Bronchial epithelial cell (primary cell): ENCODE data around the gene TUBB6. TPM values are rescaled to one million over a fixed set of nuclear protein-coding genes. Genes with fewer than 3 reads are reported as not detected.
A peak's percentile ranks its signal among the peaks of the same experiment; 100 is the strongest.

ENCODE experiments used
- DNase-seq: peaks from one replicate; pipeline ENCODE4 v3.0.0-alpha.2; 2010; ENCODE audit warnings: low read depth
- FAIRE-seq: peaks from 2 replicates; lab custom pipeline; 2011; peaks lifted over from hg19 to GRCh38; lab: Jason Lieb, UNC
- H3K27me3 ChIP-seq: 2 replicates; pipeline ENCODE4 v1.5.1; 2011; ENCODE audit warnings: low read length; ENCODE audit not compliant: control insufficient read depth, insufficient read depth
- H3K36me3 ChIP-seq: 2 replicates; pipeline ENCODE4 v1.5.1; 2011; ENCODE audit warnings: low read length; ENCODE audit not compliant: control insufficient read depth, insufficient read depth
- H3K4me3 ChIP-seq: 2 replicates; pipeline ENCODE4 v1.5.1; 2011; ENCODE audit warnings: mild to moderate bottlenecking, low read depth, low read length, control low read depth
- total RNA-seq: library from RNA; depleted of rRNA; stranded (reverse); fragments of >200 nt; gene quantifications from 2 replicates; pipeline ENCODE4 v1.2.1, GENCODE V29; 2014
- TF ChIP-seq, protein P1 (sequence below): IDR thresholded peaks from 2 replicates; pipeline ENCODE4 v1.5.1; 2011; ENCODE audit warnings: mild to moderate bottlenecking, moderate library complexity, low read length, control low read depth, inconsistent platforms; ENCODE audit not compliant: insufficient read depth, severe bottlenecking

Gene TUBB6
- total RNA-seq, 1 donor from 2014 or later = 468 TPM

- H3K27me3 ChIP-seq = no peaks in the 10 kb centered on the region
- TF ChIP-seq, protein P1, sequence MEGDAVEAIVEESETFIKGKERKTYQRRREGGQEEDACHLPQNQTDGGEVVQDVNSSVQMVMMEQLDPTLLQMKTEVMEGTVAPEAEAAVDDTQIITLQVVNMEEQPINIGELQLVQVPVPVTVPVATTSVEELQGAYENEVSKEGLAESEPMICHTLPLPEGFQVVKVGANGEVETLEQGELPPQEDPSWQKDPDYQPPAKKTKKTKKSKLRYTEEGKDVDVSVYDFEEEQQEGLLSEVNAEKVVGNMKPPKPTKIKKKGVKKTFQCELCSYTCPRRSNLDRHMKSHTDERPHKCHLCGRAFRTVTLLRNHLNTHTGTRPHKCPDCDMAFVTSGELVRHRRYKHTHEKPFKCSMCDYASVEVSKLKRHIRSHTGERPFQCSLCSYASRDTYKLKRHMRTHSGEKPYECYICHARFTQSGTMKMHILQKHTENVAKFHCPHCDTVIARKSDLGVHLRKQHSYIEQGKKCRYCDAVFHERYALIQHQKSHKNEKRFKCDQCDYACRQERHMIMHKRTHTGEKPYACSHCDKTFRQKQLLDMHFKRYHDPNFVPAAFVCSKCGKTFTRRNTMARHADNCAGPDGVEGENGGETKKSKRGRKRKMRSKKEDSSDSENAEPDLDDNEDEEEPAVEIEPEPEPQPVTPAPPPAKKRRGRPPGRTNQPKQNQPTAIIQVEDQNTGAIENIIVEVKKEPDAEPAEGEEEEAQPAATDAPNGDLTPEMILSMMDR = no peak
- no peak for FAIRE-seq
- no peak overlapping the region for H3K4me3 ChIP-seq
- H3K36me3 ChIP-seq = no peaks in the 10 kb centered on the region
- no peak for DNase-seq
Observed at GRCh38 chr18:12295389-12296086, 12.5 kb upstream of the TUBB6 start.

- no peak for FAIRE-seq
- no peaks in the 10 kb centered on the region for H3K36me3 ChIP-seq
- DNase-seq = peak; percentile 29
- TF ChIP-seq, protein P1 = no peak
- H3K27me3 ChIP-seq = no peaks in the 10 kb centered on the region
- H3K4me3 ChIP-seq = no peak overlapping the region
Observed at GRCh38 chr18:12296087-12296403, 12.0 kb upstream of the TUBB6 start.

GRCh38 chr18:12296457-12296856 lies 11.6 kb upstream of the TUBB6 start:
- TF ChIP-seq, protein P1 = no peak
- DNase-seq = no peak
- Histone ChIP-seq H3K36me3 (no peaks in the 10 kb centered on the region), H3K27me3 (no peaks in the 10 kb centered on the region), H3K4me3 (no peak overlapping the region)
- FAIRE-seq = no peak

- Histone ChIP-seq H3K27me3 (no peaks in the 10 kb centered on the region), H3K36me3 (no peaks in the 10 kb centered on the region), H3K4me3 (no peak overlapping the region)
- DNase-seq (no peak), FAIRE-seq (no peak)
- TF ChIP-seq, protein P1 = no peak
Observed at GRCh38 chr18:12299862-12300261, 8.2 kb upstream of the TUBB6 start.

GRCh38 chr18:12301263-12302005 lies 6.6 kb upstream of the TUBB6 start:
- FAIRE-seq (no peak), DNase-seq (no peak)
- TF ChIP-seq, protein P1 = no peak

More at GRCh38 chr18:12301263-12302005, 6.6 kb upstream of the TUBB6 start:
- Histone ChIP-seq H3K36me3 (no peaks in the 10 kb centered on the region), H3K27me3 (no peaks in the 10 kb centered on the region), H3K4me3 (no peak overlapping the region)
